B cell (primary cell): ENCODE data around the gene APOBEC4. TPM values are rescaled to one million over a fixed set of nuclear protein-coding genes. Genes with fewer than 3 reads are reported as not detected.

Source experiments
- ATAC-seq: fragments of 200-7000 bp; cut with Tn5 transposase; one replicate; pipeline ENCODE4 v1.10.0; 2021; ENCODE audit warnings: low read depth, mild to moderate bottlenecking, moderate number of reproducible peaks, moderate library complexity
- CTCF ChIA-PET: fragments of 350-600 bp; sonication (Branson Sonifier 250); formaldehyde crosslinking; loops from one replicate; lab custom pipeline; 2021; ENCODE audit warnings: antibody characterized with exemption, inconsistent platforms; lab: Charles Lee
- POLR2A ChIA-PET: fragments of 350-600 bp; sonication (Branson Sonifier 250); formaldehyde crosslinking; loops from one replicate; lab custom pipeline; 2021; ENCODE audit warnings: antibody characterized with exemption; lab: Charles Lee
- DNase-seq: peaks from one replicate; pipeline ENCODE4 v3.0.0; 2013
- H2AFZ ChIP-seq: 2 replicates; pipeline ENCODE4 v1.6.1; 2012; ENCODE audit warnings: mild to moderate bottlenecking, low read depth, low read length; ENCODE audit not compliant: insufficient read depth, poor library complexity, severe bottlenecking
- H3K27ac ChIP-seq, 2 donors: 1 replicate in 1 of 2; 2 replicates in 1 of 2; pipeline ENCODE4 v1.5.1; 2012 to 2013; ENCODE audit warnings: low read length in 2 of 2, mild to moderate bottlenecking in 2 of 2, moderate library complexity in 1 of 2
- H3K27me3 ChIP-seq, 4 experiments: fragments of 200-600 bp in 1 of 4; sonication (generic) in 1 of 4; replicated peaks in 1 of 4; 1 replicate in 2 of 4; 2 replicates in 2 of 4; pipeline versions ENCODE4 v1.6.1 to v1.7.0; 2013 to 2016; ENCODE audit warnings: low read length in 3 of 4, mild to moderate bottlenecking in 2 of 4, mixed read lengths in 1 of 4, moderate library complexity in 1 of 4; ENCODE audit not compliant: insufficient read depth in 4 of 4, control insufficient read depth in 3 of 4; ENCODE audit errors: control extremely low read depth in 1 of 4
- H3K36me3 ChIP-seq, 2 experiments: replicated peaks in 1 of 2; 1 replicate in 1 of 2; 2 replicates in 1 of 2; pipeline versions ENCODE4 v1.6.1 to v1.7.1; 2013; ENCODE audit warnings: low read length in 1 of 2; ENCODE audit not compliant: insufficient read depth in 2 of 2, control insufficient read depth in 1 of 2; ENCODE audit errors: control extremely low read depth in 1 of 2, extremely low read depth in 1 of 2
- H3K4me1 ChIP-seq, 2 donors: fragments of 200-600 bp in 1 of 2; sonication (generic) in 1 of 2; 1 replicate in 1 of 2; 2 replicates in 1 of 2; pipeline versions ENCODE4 v1.5.1 to v1.6.1; 2013 to 2017; ENCODE audit warnings: low read length in 2 of 2; ENCODE audit not compliant: control insufficient read depth in 2 of 2, insufficient read depth in 2 of 2
- H3K4me2 ChIP-seq: replicated peaks from 2 replicates; pipeline ENCODE3; 2012; ENCODE audit warnings: mild to moderate bottlenecking, low read depth, low read length; ENCODE audit not compliant: poor library complexity, severe bottlenecking
- H3K4me3 ChIP-seq, 5 experiments: fragments of 200-600 bp in 1 of 5; sonication (generic) in 1 of 5; 1 replicate in 3 of 5; 2 replicates in 2 of 5; pipeline versions ENCODE4 v1.5.1 to v1.7.0; 2011 to 2016; ENCODE audit warnings: low read length in 4 of 5, mild to moderate bottlenecking in 4 of 5, low read depth in 2 of 5, control low read depth in 1 of 5, moderate library complexity in 1 of 5; ENCODE audit not compliant: insufficient read depth in 1 of 5; ENCODE audit errors: control extremely low read depth in 1 of 5, extremely low read depth in 1 of 5
- H3K79me2 ChIP-seq: fragments of 200-600 bp; sonication (generic); one replicate; pipeline ENCODE4 v1.6.0; 2016; ENCODE audit warnings: low read length; ENCODE audit not compliant: control insufficient read depth, insufficient read depth
- H3K9ac ChIP-seq: fragments of 200-600 bp; sonication (generic); 2 replicates; pipeline ENCODE4 v1.6.1; 2017; ENCODE audit warnings: mild to moderate bottlenecking, low read length, moderate library complexity
- H3K9me3 ChIP-seq, 3 donors: one replicate each; pipeline versions ENCODE4 v1.6.1 to v1.7.1; 2013; ENCODE audit warnings: low read length in 2 of 3; ENCODE audit not compliant: control insufficient read depth in 2 of 3, insufficient read depth in 1 of 3; ENCODE audit errors: control extremely low read depth in 1 of 3
- H4K20me1 ChIP-seq: 2 replicates; pipeline ENCODE4 v1.6.0; 2012; ENCODE audit warnings: mild to moderate bottlenecking, low read length; ENCODE audit not compliant: insufficient read depth, control insufficient read depth, poor library complexity, severe bottlenecking
- H3K27ac Mint-ChIP-seq: one replicate; pipeline ENCODE4 v1.8.0; 2021; ENCODE audit warnings: mixed read lengths
- H3K27me3 Mint-ChIP-seq: one replicate; pipeline ENCODE4 v1.8.0; 2021; ENCODE audit warnings: mixed read lengths
- H3K4me1 Mint-ChIP-seq: one replicate; pipeline ENCODE4 v1.8.0; 2021; ENCODE audit warnings: mixed read lengths
- H3K4me3 Mint-ChIP-seq: one replicate; pipeline ENCODE4 v1.8.0; 2021; ENCODE audit warnings: mixed read lengths
- H3K9me3 Mint-ChIP-seq: one replicate; pipeline ENCODE4 v1.8.0; 2022; ENCODE audit warnings: mixed read lengths; ENCODE audit not compliant: insufficient read depth
- CTCF ChIP-seq: fragments of 200-600 bp; IDR thresholded peaks from one replicate; pipeline ENCODE4 v1.8.0; 2022; ENCODE audit warnings: antibody characterized with exemption, mild to moderate bottlenecking
- EZH2 ChIP-seq: IDR thresholded peaks from 2 replicates; pipeline ENCODE4 v1.6.1; 2012; ENCODE audit warnings: borderline replicate concordance, low read depth, mild to moderate bottlenecking, moderate library complexity, low read length; ENCODE audit not compliant: insufficient read depth, poor library complexity, severe bottlenecking
- WGBS: methylation state at CpG from one replicate; pipeline ENCODE4 v1.1.5; 2013; ENCODE audit warnings: missing lambda C conversion rate; ENCODE audit not compliant: insufficient coverage; 5-methylcytosine and 5-hydroxymethylcytosine counted together
- intact Hi-C: fragments of 100-400 bp; cut with micrococcal nuclease; formaldehyde crosslinking; loops from one replicate; pipeline ENCODE4 v1.10.0; 2022
- polyA plus RNA-seq: library from polyadenylated mRNA; depleted of rRNA; stranded (reverse); fragments of >200 nt; gene quantifications from 2 replicates; pipeline ENCODE4 v1.2.3, GENCODE V29; 2012
- total RNA-seq, 2 donors: library from RNA; stranded (reverse); fragments of 120-200 nt in 1 of 2; gene quantifications; 1 replicate in 1 of 2; 2 replicates in 1 of 2; pipeline versions ENCODE4 v1.2.3 to v1.2.4, GENCODE V29; 2013 to 2022

APOBEC4 gene
- total and polyA plus RNA-seq, 2 donors (not counting 1 experiment from before 2014, with no cell fraction given) = not detected

GRCh38 chr1:183609313-183609712 is 43.8 kb downstream of the APOBEC4 start:
- WGBS = 37% methylated on average over 2 of the region's 5 CpGs
- no peaks in the 10 kb centered on the region for H3K9me3 ChIP-seq
- peak; percentile 31 for TF ChIP-seq CTCF
- no peak for TF ChIP-seq EZH2
- H3K4me2 ChIP-seq = no peak overlapping the region
- no peak overlapping the region for H3K4me3 Mint-ChIP-seq
- no peak overlapping the region for H3K27ac ChIP-seq
- no peaks in the 10 kb centered on the region for H3K27me3 ChIP-seq
- intact Hi-C loops = no loop called here
- peaks cover 33% of the 10 kb centered on the region for H3K4me1 Mint-ChIP-seq
- no peaks in the 10 kb centered on the region for H3K9me3 Mint-ChIP-seq
- no peaks in the 10 kb centered on the region for H3K36me3 ChIP-seq
- POLR2A ChIA-PET = interaction anchor here (0.6 kb wide), 1 partner anchor 137 kb away, joined by 5 read pairs; the partner anchor contains the start of gene SMG7
- H2AFZ ChIP-seq = peak overlapping the region; percentile 6
- CTCF ChIA-PET = interaction anchor here (0.6 to 1.0 kb wide), 5 partner anchors 11 to 763 kb away, joined by 3 read pairs; no protein-coding TSS in a partner anchor
- H4K20me1 ChIP-seq = no peaks in the 10 kb centered on the region
- H3K27ac Mint-ChIP-seq = peak overlapping the region; percentile 73
- H3K4me3 ChIP-seq = no peak overlapping the region
- DNase-seq (peak; percentile 34), ATAC-seq (peak; percentile 60)
- no peaks in the 10 kb centered on the region for H3K27me3 Mint-ChIP-seq
- no peaks in the 10 kb centered on the region for H3K79me2 ChIP-seq
- no peak overlapping the region for H3K9ac ChIP-seq
- peaks cover 24 to 37% of the 10 kb centered on the region in 2 donors for H3K4me1 ChIP-seq

DNA sequence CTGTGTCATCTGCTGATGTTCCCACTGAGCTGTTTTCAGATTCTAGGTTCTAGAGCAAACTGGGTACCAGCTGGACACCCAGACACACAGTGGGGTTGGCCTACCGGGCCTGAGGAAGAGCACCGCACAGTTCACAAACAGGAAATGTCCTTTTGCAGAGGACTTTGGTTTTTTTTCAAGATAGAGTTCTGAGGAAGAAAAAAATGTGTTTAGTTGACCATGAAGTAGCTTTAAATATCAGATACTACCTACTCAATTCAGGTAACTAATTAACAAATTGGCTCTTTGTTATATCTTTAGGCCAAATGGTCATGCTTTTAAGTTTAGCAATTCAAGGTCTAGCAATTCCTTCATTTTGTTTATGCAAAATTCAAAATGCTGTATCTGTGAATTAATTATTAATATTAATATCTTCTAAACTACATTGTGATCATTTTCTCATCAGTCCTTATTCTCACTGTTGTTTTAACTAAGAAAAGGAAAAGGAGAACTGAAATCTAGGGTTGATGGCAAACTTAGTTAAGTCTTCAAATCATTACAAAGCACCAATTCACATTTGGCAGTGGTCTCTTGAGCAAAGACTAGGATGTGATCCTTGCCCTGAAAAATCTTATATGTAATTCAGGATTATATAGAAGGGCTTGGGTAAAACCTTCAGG is 45.7 kb downstream of the APOBEC4 start:
- Histone ChIP-seq H2AFZ (peak overlapping the region; percentile 48), H3K4me2 (peak overlapping the region; percentile 59), H3K4me3 (no peak overlapping the region), H3K9ac (no peak overlapping the region), H3K27ac (peak overlapping the region in 1 of 2 donors; percentile 65), H3K27me3 (no peaks in the 10 kb centered on the region), H3K79me2 (no peaks in the 10 kb centered on the region), H3K36me3 (no peaks in the 10 kb centered on the region), H3K4me1 (peaks cover 29 to 42% of the 10 kb centered on the region in 2 donors), H3K9me3 (no peaks in the 10 kb centered on the region), H4K20me1 (no peaks in the 10 kb centered on the region)
- ATAC-seq (no peak), DNase-seq (no peak)
- Mint-ChIP-seq H3K9me3 (no peaks in the 10 kb centered on the region), H3K4me3 (peak overlapping the region; percentile 52), H3K4me1 (peaks cover 40% of the 10 kb centered on the region), H3K27me3 (no peaks in the 10 kb centered on the region), H3K27ac (peak overlapping the region; percentile 90)
- ChIA-PET CTCF (interaction anchor here (0.6 to 1.8 kb wide), 6 partner anchors 12 to 138 kb away, joined by 3 to 4 read pairs (median 3); partner anchors contain the start of gene NCF2), POLR2A (interaction anchor here (0.7 to 1.5 kb wide), 2 partner anchors 14 to 17 kb away, joined by 3 to 4 read pairs; no protein-coding TSS in a partner anchor)
- WGBS = 0% methylated on average over 1 of the region's 2 CpGs
- TF ChIP-seq CTCF (no peak), EZH2 (no peak)
- intact Hi-C loops = loop anchor here (1.0 kb wide), 1 partner anchor 17 kb away; the partner anchor contains the start of gene NCF2
